HL-60 (cell line): ENCODE measurements around the gene USP8.
"Not testable (repeated sequence)": the region's sequence is repeated elsewhere in the genome, so short reads cannot be mapped to it uniquely, and the experiment has no call there.

Experiments used
- CTCF ChIP-seq: IDR thresholded peaks from one replicate; pipeline ENCODE4 v1.5.1; 2011; ENCODE audit warnings: low read length, control low read depth, inconsistent platforms; ENCODE audit not compliant: insufficient read depth
- GABPA ChIP-seq: IDR thresholded peaks from 2 replicates; pipeline ENCODE4 v1.6.1; 2012; ENCODE audit warnings: low read depth
- POLR2AphosphoS5 ChIP-seq: IDR thresholded peaks from 2 replicates; pipeline ENCODE4 v1.6.1; 2012; ENCODE audit warnings: low read depth
- REST ChIP-seq: IDR thresholded peaks from 2 replicates; pipeline ENCODE4 v1.6.1; 2012; ENCODE audit warnings: low read depth; ENCODE audit not compliant: insufficient replicate concordance
- SPI1 ChIP-seq: IDR thresholded peaks from 2 replicates; pipeline ENCODE4 v1.6.1; 2012; ENCODE audit warnings: low read depth, mild to moderate bottlenecking, borderline replicate concordance

GRCh38 chr15:50379413-50379812 lies 44.8 kb upstream of the USP8 start:
- TF ChIP-seq SPI1, CTCF, REST, POLR2AphosphoS5, GABPA: not testable (repeated sequence)
